Neural cell (in vitro differentiated cells): ENCODE data around the gene PPP1R36.

Experiments used
- CTCF ChIP-seq: fragments of 450-650 bp; IDR thresholded peaks from 2 replicates; pipeline ENCODE4 v1.5.1; 2014; ENCODE audit warnings: antibody characterized with exemption, mild to moderate bottlenecking, moderate library complexity; ENCODE audit not compliant: poor library complexity, severe bottlenecking
- EP300 ChIP-seq: fragments of 450-650 bp; conservative IDR thresholded peaks from 2 replicates; pipeline ENCODE4 v1.6.1; 2014; ENCODE audit warnings: antibody characterized with exemption, mild to moderate bottlenecking, moderate library complexity; ENCODE audit not compliant: poor library complexity, severe bottlenecking
- EZH2 ChIP-seq: fragments of 200-600, 300-800 bp; shearing (Covaris generic), sonication (generic); IDR thresholded peaks from 2 replicates; pipeline ENCODE4 v1.6.1; 2014; ENCODE audit warnings: antibody characterized with exemption, low read length, borderline replicate concordance, mild to moderate bottlenecking; ENCODE audit not compliant: insufficient read depth, poor library complexity, severe bottlenecking
- POLR2AphosphoS5 ChIP-seq: IDR thresholded peaks from 2 replicates; pipeline ENCODE4 v1.6.1; 2012
- RAD21 ChIP-seq: fragments of 450-650 bp; conservative IDR thresholded peaks from 2 replicates; pipeline ENCODE4 v1.6.1; 2014; ENCODE audit warnings: antibody characterized with exemption, mild to moderate bottlenecking, moderate library complexity
- REST ChIP-seq: IDR thresholded peaks from 2 replicates; pipeline ENCODE4 v1.6.1; 2012; ENCODE audit warnings: borderline replicate concordance
- SMC3 ChIP-seq: fragments of 450-650 bp; conservative IDR thresholded peaks from 2 replicates; pipeline ENCODE4 v1.6.1; 2014; ENCODE audit warnings: antibody characterized with exemption, mild to moderate bottlenecking, moderate library complexity; ENCODE audit not compliant: poor library complexity
- TAF1 ChIP-seq: IDR thresholded peaks from 2 replicates; pipeline ENCODE4 v1.6.1; 2012; ENCODE audit warnings: low read depth

- TF ChIP-seq POLR2AphosphoS5 (no peak), CTCF (no peak), REST (no peak), RAD21 (no peak), EZH2 (no peak), TAF1 (no peak), EP300 (no peak), SMC3 (no peak)
These were observed 4.8 kb downstream of the PPP1R36 start for GRCh38 chr14:64554556-64554955.
